Neuron (in vitro differentiated cells): ENCODE data around the gene MARS2.
"Not testable (repeated sequence)": the region's sequence is repeated elsewhere in the genome, so short reads cannot be mapped to it uniquely, and the experiment has no call there.

ENCODE experiments used
- H2AFZ ChIP-seq: one replicate; pipeline ENCODE4 v1.6.1; 2013; ENCODE audit warnings: low read depth, mild to moderate bottlenecking, inconsistent platforms, low read length, moderate library complexity
- H3K27me3 ChIP-seq: one replicate; pipeline ENCODE4 v1.6.1; 2013; ENCODE audit warnings: low read length; ENCODE audit not compliant: insufficient read depth
- H3K36me3 ChIP-seq: one replicate; pipeline ENCODE4 v1.6.1; 2013; ENCODE audit warnings: low read length; ENCODE audit not compliant: insufficient read depth
- H3K4me1 ChIP-seq: one replicate; pipeline ENCODE4 v1.6.1; 2013; ENCODE audit warnings: low read length; ENCODE audit not compliant: insufficient read depth
- H3K4me3 ChIP-seq: 2 replicates; pipeline ENCODE4 v1.5.1; 2013; ENCODE audit warnings: mild to moderate bottlenecking, low read length, moderate library complexity
- H3K9me3 ChIP-seq: one replicate; pipeline ENCODE4 v1.6.1; 2013; ENCODE audit warnings: low read length

Gene MARS2

GRCh38 chr2:197710424-197711042, 5.4 kb downstream of the MARS2 start:
- H3K27me3 ChIP-seq: no peaks in the 10 kb centered on the region
- H3K9me3 ChIP-seq: no peaks in the 10 kb centered on the region
- peaks cover 3% of the 10 kb centered on the region for H3K36me3 ChIP-seq
- no peak overlapping the region for H2AFZ ChIP-seq
- H3K4me3 ChIP-seq: no peak overlapping the region
- peaks cover 32% of the 10 kb centered on the region for H3K4me1 ChIP-seq

- Histone ChIP-seq H2AFZ (no peak overlapping the region), H3K4me1 (peaks cover 23% of the 10 kb centered on the region), H3K27me3 (no peaks in the 10 kb centered on the region), H3K9me3 (no peaks in the 10 kb centered on the region), H3K36me3 (peaks cover 3% of the 10 kb centered on the region), H3K4me3 (no peak overlapping the region)
Measured at GRCh38 chr2:197711578-197711977, 6.4 kb downstream of the MARS2 start.

GRCh38 chr2:197713271-197713670, 8.1 kb downstream of the MARS2 start:
- Histone ChIP-seq H3K9me3 (no peaks in the 10 kb centered on the region), H3K36me3 (peaks cover 3% of the 10 kb centered on the region), H2AFZ (no peak overlapping the region), H3K27me3 (no peaks in the 10 kb centered on the region), H3K4me3 (no peak overlapping the region), H3K4me1 (peaks cover 7% of the 10 kb centered on the region)

GRCh38 chr2:197717863-197718262, 12.7 kb downstream of the MARS2 start:
- Histone ChIP-seq H3K36me3 (no peaks in the 10 kb centered on the region), H3K27me3 (no peaks in the 10 kb centered on the region), H3K4me3 (no peak overlapping the region), H3K9me3 (no peaks in the 10 kb centered on the region), H3K4me1 (no peaks in the 10 kb centered on the region), H2AFZ (no peak overlapping the region)

GRCh38 chr2:197727011-197727410, 21.8 kb downstream of the MARS2 start:
- Histone ChIP-seq H3K4me1 (no peaks in the 10 kb centered on the region), H2AFZ (no peak overlapping the region), H3K9me3 (no peaks in the 10 kb centered on the region), H3K27me3 (no peaks in the 10 kb centered on the region), H3K4me3 (no peak overlapping the region), H3K36me3 (no peaks in the 10 kb centered on the region)

- H3K36me3 ChIP-seq, H3K27me3 ChIP-seq, H3K4me1 ChIP-seq: not testable (repeated sequence)
Measured at GRCh38 chr2:197728555-197729544, 23.7 kb downstream of the MARS2 start.

GRCh38 chr2:197740200-197740599, 35.0 kb downstream of the MARS2 start:
- no peaks in the 10 kb centered on the region for H3K36me3 ChIP-seq
- no peaks in the 10 kb centered on the region for H3K9me3 ChIP-seq
- no peak overlapping the region for H2AFZ ChIP-seq
- no peaks in the 10 kb centered on the region for H3K27me3 ChIP-seq
- no peaks in the 10 kb centered on the region for H3K4me1 ChIP-seq
- H3K4me3 ChIP-seq: no peak overlapping the region

More at GRCh38 chr2:197728555-197729544, 23.7 kb downstream of the MARS2 start:
- H2AFZ ChIP-seq, H3K4me3 ChIP-seq, H3K9me3 ChIP-seq: not testable (repeated sequence)
